ENCODE data around the gene MACROD2. TPM values are rescaled to one million over a fixed set of nuclear protein-coding genes. Genes with fewer than 3 reads are reported as not detected.

The MACROD2 gene
- total RNA-seq, 3 donors from 2014 or later: 3.2 to 7.6 (median 6.4) TPM

- no peak for TF ChIP-seq CTCF (IDR thresholded peaks at IDR 0.05)
- no peaks in the 10 kb centered on the region for H3K4me1 ChIP-seq (ENCODE audit: low read depth)
- no peak overlapping the region for H3K4me3 ChIP-seq
- no peaks in the 10 kb centered on the region for H3K9me3 ChIP-seq
- intact Hi-C loops (cut with DNase I, micrococcal nuclease): loop anchor here in 1 of 2 donors (2.0 kb wide), 1 partner anchor 75 kb away; no protein-coding TSS in a partner anchor
- DNase-seq (peak in 1 of 3 donors; percentile 59), ATAC-seq (peak; percentile 53)
- no peaks in the 10 kb centered on the region for H3K36me3 ChIP-seq (ENCODE audit: low read depth)
These were observed 194.6 kb downstream of the MACROD2 start for GRCh38 chr20:14189794-14190402.

GRCh38 chr20:14191559-14191958 lies 196.2 kb downstream of the MACROD2 start:
- Histone ChIP-seq H3K4me1 (ENCODE audit: low read depth) (no peaks in the 10 kb centered on the region), H3K36me3 (ENCODE audit: low read depth) (no peaks in the 10 kb centered on the region), H3K4me3 (no peak overlapping the region), H3K9me3 (no peaks in the 10 kb centered on the region)
- intact Hi-C loops (cut with DNase I, micrococcal nuclease): loop anchor here in 1 of 2 donors (2.0 kb wide), 1 partner anchor 73 kb away; no protein-coding TSS in a partner anchor
- DNase-seq: no peak
- ATAC-seq: no peak
- TF ChIP-seq CTCF (IDR thresholded peaks at IDR 0.05): no peak

GRCh38 chr20:14193443-14193842 lies 198.1 kb downstream of the MACROD2 start:
- intact Hi-C loops (cut with DNase I, micrococcal nuclease): no loop called here
- Histone ChIP-seq H3K9me3 (no peaks in the 10 kb centered on the region), H3K4me1 (ENCODE audit: low read depth) (no peaks in the 10 kb centered on the region), H3K36me3 (ENCODE audit: low read depth) (no peaks in the 10 kb centered on the region), H3K4me3 (no peak overlapping the region)
- no peak for TF ChIP-seq CTCF (IDR thresholded peaks at IDR 0.05)
- DNase-seq (no peak), ATAC-seq (no peak)

GRCh38 chr20:14193885-14194284 lies 198.6 kb downstream of the MACROD2 start:
- no peak for ATAC-seq
- intact Hi-C loops (cut with DNase I, micrococcal nuclease): no loop called here
- H3K4me1 ChIP-seq (ENCODE audit: low read depth): no peaks in the 10 kb centered on the region
- DNase-seq: no peak
- no peaks in the 10 kb centered on the region for H3K9me3 ChIP-seq
- no peaks in the 10 kb centered on the region for H3K36me3 ChIP-seq (ENCODE audit: low read depth)
- H3K4me3 ChIP-seq: no peak overlapping the region
- no peak for TF ChIP-seq CTCF (IDR thresholded peaks at IDR 0.05)

GRCh38 chr20:14197097-14197496 lies 201.8 kb downstream of the MACROD2 start:
- no peak for ATAC-seq
- intact Hi-C loops (cut with DNase I, micrococcal nuclease): no loop called here
- Histone ChIP-seq H3K4me1 (ENCODE audit: low read depth) (no peaks in the 10 kb centered on the region), H3K9me3 (no peaks in the 10 kb centered on the region), H3K4me3 (no peak overlapping the region), H3K36me3 (ENCODE audit: low read depth) (no peaks in the 10 kb centered on the region)
- TF ChIP-seq CTCF (IDR thresholded peaks at IDR 0.05): no peak
- no peak for DNase-seq
